Muscle of leg (tissue), 11 donors: Measurements from ENCODE around the gene TMEM231. TPM values are rescaled to one million over a fixed set of nuclear protein-coding genes. Genes with fewer than 3 reads are reported as not detected.
"Not testable (repeated sequence)": the region's sequence is repeated elsewhere in the genome, so short reads cannot be mapped to it uniquely, and the experiment has no call there.

Experiments
- DNase-seq: peaks from one replicate; pipeline ENCODE4 v3.0.0; 2013
- H3K27ac ChIP-seq: one replicate; pipeline ENCODE4 v1.5.1; 2013; ENCODE audit warnings: mild to moderate bottlenecking, low read length, control low read depth
- H3K27me3 ChIP-seq: one replicate; pipeline ENCODE4 v1.6.1; 2013; ENCODE audit warnings: low read length; ENCODE audit not compliant: control insufficient read depth, insufficient read depth
- H3K36me3 ChIP-seq: one replicate; pipeline ENCODE4 v1.6.1; 2013; ENCODE audit warnings: low read length; ENCODE audit not compliant: control insufficient read depth, insufficient read depth
- H3K4me1 ChIP-seq: one replicate; pipeline ENCODE4 v1.6.1; 2013; ENCODE audit warnings: low read length; ENCODE audit not compliant: control insufficient read depth, insufficient read depth
- H3K4me3 ChIP-seq: one replicate; pipeline ENCODE4 v1.5.1; 2013; ENCODE audit warnings: low read length, control low read depth
- H3K9me3 ChIP-seq: replicated peaks from 2 replicates; pipeline ENCODE4 v1.6.1; 2013; ENCODE audit warnings: low read depth, low read length; ENCODE audit not compliant: control insufficient read depth
- WGBS: methylation state at CpG from one replicate; pipeline ENCODE4 v1.1.5; 2013; ENCODE audit warnings: missing lambda C conversion rate; ENCODE audit not compliant: insufficient coverage; 5-methylcytosine and 5-hydroxymethylcytosine counted together
- polyA plus RNA-seq, 8 donors: library from polyadenylated mRNA; unstranded; fragments of 120-200 nt; gene quantifications; one replicate each; pipeline versions ENCODE4 v1.2.1 to v1.2.3, GENCODE V29; 2013; ENCODE audit warnings: inconsistent platforms in 1 of 8, low replicate concordance in 1 of 8; ENCODE audit not compliant: insufficient read length in 8 of 8, insufficient read depth in 1 of 8
- total RNA-seq: library from RNA; stranded (reverse); fragments of 120-200 nt; gene quantifications from one replicate; pipeline ENCODE4 v1.2.4, GENCODE V29; 2013

The TMEM231 gene
- total and polyA plus RNA-seq, 9 donors = 6.2 to 9.1 (median 8.0) TPM

- WGBS = 100% methylated on average over 1 of the region's 2 CpGs
- H3K4me3 ChIP-seq = no peak overlapping the region
- no peaks in the 10 kb centered on the region for H3K27me3 ChIP-seq
- DNase-seq = peak; percentile 22
- H3K4me1 ChIP-seq = peaks cover 14% of the 10 kb centered on the region
- no peaks in the 10 kb centered on the region for H3K9me3 ChIP-seq
- peak overlapping the region; percentile 45 for H3K27ac ChIP-seq
- no peaks in the 10 kb centered on the region for H3K36me3 ChIP-seq
Measured at GRCh38 chr16:75552951-75553350, 3.1 kb downstream of the TMEM231 start.

- Histone ChIP-seq H3K36me3 (no peaks in the 10 kb centered on the region), H3K4me3 (no peak overlapping the region), H3K4me1 (peaks cover 1% of the 10 kb centered on the region), H3K27ac (peak overlapping the region; percentile 69), H3K27me3 (no peaks in the 10 kb centered on the region), H3K9me3 (no peaks in the 10 kb centered on the region)
- 63% methylated on average over 2 of the region's 7 CpGs for whole genome bisulfite sequencing
- peak; percentile 71 for DNase-seq
Measured at GRCh38 chr16:75550211-75550662, 5.8 kb downstream of the TMEM231 start.

- DNase-seq, H3K27ac ChIP-seq, H3K9me3 ChIP-seq, H3K27me3 ChIP-seq, H3K4me3 ChIP-seq, H3K36me3 ChIP-seq, H3K4me1 ChIP-seq: not testable (repeated sequence)
- 97% methylated on average over 3 of the region's 9 CpGs for WGBS
Measured at GRCh38 chr16:75548456-75548855, 7.6 kb downstream of the TMEM231 start.

- H3K36me3 ChIP-seq = peaks cover 3% of the 10 kb centered on the region
- no peaks in the 10 kb centered on the region for H3K4me1 ChIP-seq
- DNase-seq = no peak
- H3K9me3 ChIP-seq = no peaks in the 10 kb centered on the region
- no peak overlapping the region for H3K27ac ChIP-seq
- H3K4me3 ChIP-seq = no peak overlapping the region
- 97% methylated on average over 4 of the region's 7 CpGs for WGBS
- H3K27me3 ChIP-seq = no peaks in the 10 kb centered on the region
Measured at GRCh38 chr16:75546293-75546692, 9.8 kb downstream of the TMEM231 start.

GRCh38 chr16:75545879-75546278, 10.2 kb downstream of the TMEM231 start:
- H3K27me3 ChIP-seq, DNase-seq, H3K27ac ChIP-seq, H3K36me3 ChIP-seq, H3K4me3 ChIP-seq, H3K4me1 ChIP-seq, H3K9me3 ChIP-seq: not testable (repeated sequence)
- WGBS = no CpG with 5 or more reads among the region's 1 CpG

- H3K27me3 ChIP-seq, H3K36me3 ChIP-seq, H3K4me3 ChIP-seq, H3K27ac ChIP-seq, H3K4me1 ChIP-seq, H3K9me3 ChIP-seq, DNase-seq: not testable (repeated sequence)
- WGBS = 100% methylated on average over 2 of the region's 8 CpGs
Measured at GRCh38 chr16:75542462-75542861, 13.6 kb downstream of the TMEM231 start.

GRCh38 chr16:75541236-75541635, 14.8 kb downstream of the TMEM231 start:
- H3K27ac ChIP-seq = no peak overlapping the region
- peaks cover 4% of the 10 kb centered on the region for H3K4me1 ChIP-seq
- no peaks in the 10 kb centered on the region for H3K9me3 ChIP-seq
- H3K27me3 ChIP-seq = no peaks in the 10 kb centered on the region
- no peak overlapping the region for H3K4me3 ChIP-seq
- DNase-seq = no peak
- 100% methylated on average over 3 of the region's 5 CpGs for WGBS
- peaks cover 3% of the 10 kb centered on the region for H3K36me3 ChIP-seq

- H3K36me3 ChIP-seq, H3K27me3 ChIP-seq, DNase-seq, H3K4me1 ChIP-seq, H3K9me3 ChIP-seq, H3K4me3 ChIP-seq: not testable (repeated sequence)
- peak overlapping the region; percentile 67 for H3K27ac ChIP-seq
- 100% methylated on average over 1 of the region's 10 CpGs for whole genome bisulfite sequencing
Measured at GRCh38 chr16:75538882-75539565, 17.0 kb downstream of the TMEM231 start.

- H3K4me1 ChIP-seq = peaks cover 4% of the 10 kb centered on the region
- DNase-seq = no peak
- H3K36me3 ChIP-seq = peaks cover 3% of the 10 kb centered on the region
- H3K9me3 ChIP-seq = no peaks in the 10 kb centered on the region
- no peak overlapping the region for H3K4me3 ChIP-seq
- H3K27me3 ChIP-seq = no peaks in the 10 kb centered on the region
- no peak overlapping the region for H3K27ac ChIP-seq
- 100% methylated on average over 1 of the region's 4 CpGs for WGBS
Measured at GRCh38 chr16:75537776-75538175, 18.3 kb downstream of the TMEM231 start.

- H3K36me3 ChIP-seq = no peaks in the 10 kb centered on the region
- H3K4me3 ChIP-seq = no peak within 1 kb of the TSS
- 78% methylated on average over 3 of the region's 7 CpGs for WGBS
- H3K27ac ChIP-seq = no peak within 1 kb of the TSS
- no peaks in the 10 kb centered on the region for H3K27me3 ChIP-seq
- DNase-seq = no peak
- peaks cover 4% of the 10 kb centered on the region for H3K4me1 ChIP-seq
- no peaks in the 10 kb centered on the region for H3K9me3 ChIP-seq
Measured at GRCh38 chr16:75535901-75536300, 20.2 kb downstream of the TMEM231 start, which contains the start of gene CHST5. CHST5 (minus strand) TSS chr16:75536108; CDS start chr16:75530384, 5,724 bp downstream.
